Measurements from ENCODE around the gene EN1. TPM values are rescaled to one million over a fixed set of nuclear protein-coding genes. Genes with fewer than 3 reads are reported as not detected.

Gene EN1
- total and polyA plus RNA-seq, 2 donors (not counting 3 experiments of a cell fraction or from before 2014, with no cell fraction given), result not detected

- ChIA-PET POLR2A (no interaction called here), CTCF (interaction anchor here (1.4 to 4.0 kb wide), 9 partner anchors 10 to 834 kb away, joined by 3 to 86 read pairs (median 10); no protein-coding TSS in a partner anchor)
- H3K27ac ChIP-seq (ENCODE audit: insufficient read depth, low read depth, low read length), result no peak overlapping the region
- no peak overlapping the region for H2AFZ ChIP-seq (ENCODE audit: low read depth, low read length)
- TF ChIP-seq MAX (IDR thresholded peaks at IDR 0.05; ENCODE audit: insufficient read depth, insufficient read length), result no peak
- TF ChIP-seq POLR2AphosphoS5 (IDR thresholded peaks at IDR 0.05; ENCODE audit: insufficient read depth, low read depth, low read length), result no peak
- no peak for TF ChIP-seq JUN (IDR thresholded peaks at IDR 0.05; ENCODE audit: borderline replicate concordance, insufficient read depth, insufficient read length, low read depth)
- no peak for TF ChIP-seq EZH2 (IDR thresholded peaks at IDR 0.05; ENCODE audit: borderline replicate concordance, low read depth, low read length, severe bottlenecking)
- TF ChIP-seq CTCF (IDR thresholded peaks at IDR 0.05; ENCODE audit: extremely low read depth in 1 of 2, insufficient read depth in 1 of 2, low read depth in 1 of 2, low read length in 2 of 2), result no peak
- TF ChIP-seq POLR2A (IDR thresholded peaks at IDR 0.05; ENCODE audit: low read depth, low read length), result no peak
- no peak for TF ChIP-seq FOS (IDR thresholded peaks at IDR 0.05; ENCODE audit: borderline replicate concordance, insufficient read depth, low read length)
- no peak for TF ChIP-seq MYC (IDR thresholded peaks at IDR 0.05; ENCODE audit: low read depth, low read length)
- TF ChIP-seq GATA2 (IDR thresholded peaks at IDR 0.05; ENCODE audit: insufficient read depth, insufficient read length, low read depth, low read length), result no peak
- no peaks in the 10 kb centered on the region for H3K36me3 ChIP-seq (ENCODE audit: control insufficient read depth in 2 of 2, extremely low read depth in 1 of 2, insufficient read depth in 2 of 2, low read length in 2 of 2)
- no peaks in the 10 kb centered on the region for H3K9me1 ChIP-seq (replicated peaks; ENCODE audit: control insufficient read depth, extremely low read depth, insufficient read depth, low read length)
- no peak overlapping the region for H3K4me3 ChIP-seq (replicated peaks in 1 of 3; ENCODE audit: insufficient read depth in 1 of 3, low read depth in 1 of 3, low read length in 3 of 3)
- no peaks in the 10 kb centered on the region for H3K4me1 ChIP-seq (ENCODE audit: control insufficient read depth, extremely low read depth, insufficient read depth, low read length)
- H3K4me2 ChIP-seq (ENCODE audit: insufficient read depth, low read length), result no peak overlapping the region
- H3K27me3 ChIP-seq (ENCODE audit: control insufficient read depth in 2 of 2, insufficient read depth in 2 of 2, low read length in 2 of 2), result no peaks in the 10 kb centered on the region
- H3K79me2 ChIP-seq (ENCODE audit: control insufficient read depth, insufficient read depth, low read length), result no peaks in the 10 kb centered on the region
- H3K9me3 ChIP-seq (replicated peaks; ENCODE audit: control insufficient read depth, insufficient read depth, low read length), result no peaks in the 10 kb centered on the region
- intact Hi-C loops (cut with micrococcal nuclease) (loop anchor here (2.0 to 5.0 kb wide), 2 partner anchors 382 to 597 kb away; no protein-coding TSS in a partner anchor), dilution Hi-C loops (cut with MboI; ENCODE audit: extremely low pct_ligation_motif_present, low sequenced_read_pairs) (no loop called here)
- FAIRE-seq, result no peak
- no peak for DNase-seq (ENCODE audit: low read depth, low spot score)
- no peaks in the 10 kb centered on the region for H4K20me1 ChIP-seq (replicated peaks; ENCODE audit: control insufficient read depth, extremely low read depth, insufficient read depth, low read length)
- BruUV-seq (replicated peaks), result no TSS peak
- H3K9ac ChIP-seq (replicated peaks; ENCODE audit: extremely low read depth, insufficient read depth, low read length), result no peak overlapping the region
These were observed 33.1 kb upstream of the EN1 start for GRCh38 chr2:118880501-118880900.

Data from endothelial cell of umbilical vein (primary cell).